Nephron (organoid): Measurements from ENCODE around the gene EXOC1L.

ENCODE experiments used
- H3K27ac Mint-ChIP-seq, 3 experiments: 2 replicates each; pipeline ENCODE4 v1.8.0; 2020; ENCODE audit warnings: mixed read lengths in 3 of 3, mild to moderate bottlenecking in 2 of 3, moderate library complexity in 1 of 3
- H3K27me3 Mint-ChIP-seq: 2 replicates; pipeline ENCODE4 v1.8.0; 2021; ENCODE audit warnings: low read depth, mild to moderate bottlenecking, moderate library complexity, mixed read lengths
- H3K36me3 Mint-ChIP-seq: 2 replicates; pipeline ENCODE4 v1.8.0; 2020; ENCODE audit warnings: low read depth, mixed read lengths
- H3K4me1 Mint-ChIP-seq: 2 replicates; pipeline ENCODE4 v1.8.0; 2020; ENCODE audit warnings: mixed read lengths
- H3K4me3 Mint-ChIP-seq, 3 experiments: 2 replicates each; pipeline ENCODE4 v1.8.0; 2020; ENCODE audit warnings: mild to moderate bottlenecking in 3 of 3, mixed read lengths in 3 of 3, moderate library complexity in 2 of 3
- H3K9me3 Mint-ChIP-seq: 2 replicates; pipeline ENCODE4 v1.8.0; 2020; ENCODE audit warnings: mixed read lengths
- CTCF ChIP-seq, 3 experiments: fragments of 200-600 bp; sonication (generic); IDR thresholded peaks; one replicate each; pipeline ENCODE4 v1.5.0; 2021; ENCODE audit warnings: antibody characterized with exemption in 3 of 3; ENCODE audit not compliant: unreplicated experiment in 3 of 3

The EXOC1L gene

GRCh38 chr4:55808186-55808585 lies 11.4 kb upstream of the EXOC1L start:
- peaks cover 7% of the 10 kb centered on the region for H3K27me3 Mint-ChIP-seq
- no peak for TF ChIP-seq CTCF (IDR thresholded peaks at IDR 0.05; ENCODE audit: unreplicated experiment in 3 of 3)

GRCh38 chr4:55808632-55809031 lies 11.0 kb upstream of the EXOC1L start:
- Mint-ChIP-seq H3K27me3 (peaks cover 7% of the 10 kb centered on the region), H3K36me3 (no peaks in the 10 kb centered on the region), H3K4me1 (no peaks in the 10 kb centered on the region), H3K4me3 (no peak overlapping the region), H3K27ac (no peak overlapping the region), H3K9me3 (no peaks in the 10 kb centered on the region)
- TF ChIP-seq CTCF (IDR thresholded peaks at IDR 0.05; ENCODE audit: unreplicated experiment in 3 of 3), result no peak

More at GRCh38 chr4:55808186-55808585, 11.4 kb upstream of the EXOC1L start:
- H3K36me3 Mint-ChIP-seq, result no peaks in the 10 kb centered on the region
- H3K27ac Mint-ChIP-seq, result no peak overlapping the region
- H3K4me1 Mint-ChIP-seq, result no peaks in the 10 kb centered on the region
- no peaks in the 10 kb centered on the region for H3K9me3 Mint-ChIP-seq
- no peak overlapping the region for H3K4me3 Mint-ChIP-seq

- Mint-ChIP-seq H3K36me3 (no peaks in the 10 kb centered on the region), H3K9me3 (no peaks in the 10 kb centered on the region), H3K4me3 (no peak overlapping the region), H3K27me3 (peaks cover 16% of the 10 kb centered on the region), H3K4me1 (peaks cover 6% of the 10 kb centered on the region), H3K27ac (no peak overlapping the region)
- TF ChIP-seq CTCF (IDR thresholded peaks at IDR 0.05; ENCODE audit: unreplicated experiment in 3 of 3), result no peak
Measured at GRCh38 chr4:55817691-55818090, 1.9 kb upstream of the EXOC1L start.

GRCh38 chr4:55820279-55820678 lies 689 bp downstream of the EXOC1L start:
- no peak for TF ChIP-seq CTCF (IDR thresholded peaks at IDR 0.05; ENCODE audit: unreplicated experiment in 3 of 3)
- Mint-ChIP-seq H3K27ac (no peak overlapping the region), H3K4me1 (peaks cover 6% of the 10 kb centered on the region), H3K27me3 (peaks cover 12% of the 10 kb centered on the region), H3K9me3 (no peaks in the 10 kb centered on the region), H3K36me3 (no peaks in the 10 kb centered on the region), H3K4me3 (no peak overlapping the region)

- Mint-ChIP-seq H3K9me3 (no peaks in the 10 kb centered on the region), H3K27me3 (peaks cover 9% of the 10 kb centered on the region), H3K4me1 (peaks cover 6% of the 10 kb centered on the region), H3K36me3 (no peaks in the 10 kb centered on the region), H3K27ac (no peak overlapping the region), H3K4me3 (no peak overlapping the region)
- TF ChIP-seq CTCF (IDR thresholded peaks at IDR 0.05; ENCODE audit: unreplicated experiment in 3 of 3), result no peak
Measured at GRCh38 chr4:55822329-55822728, 2.7 kb downstream of the EXOC1L start.

- TF ChIP-seq CTCF (IDR thresholded peaks at IDR 0.05; ENCODE audit: unreplicated experiment in 3 of 3), result no peak
- Mint-ChIP-seq H3K9me3 (no peaks in the 10 kb centered on the region), H3K36me3 (no peaks in the 10 kb centered on the region), H3K27me3 (peaks cover 5% of the 10 kb centered on the region), H3K27ac (no peak overlapping the region), H3K4me3 (no peak overlapping the region), H3K4me1 (peaks cover 1% of the 10 kb centered on the region)
Measured at GRCh38 chr4:55824865-55825264, 5.3 kb downstream of the EXOC1L start.
